ENCODE measurements around the gene CEP41.

CEP41 gene

DNA sequence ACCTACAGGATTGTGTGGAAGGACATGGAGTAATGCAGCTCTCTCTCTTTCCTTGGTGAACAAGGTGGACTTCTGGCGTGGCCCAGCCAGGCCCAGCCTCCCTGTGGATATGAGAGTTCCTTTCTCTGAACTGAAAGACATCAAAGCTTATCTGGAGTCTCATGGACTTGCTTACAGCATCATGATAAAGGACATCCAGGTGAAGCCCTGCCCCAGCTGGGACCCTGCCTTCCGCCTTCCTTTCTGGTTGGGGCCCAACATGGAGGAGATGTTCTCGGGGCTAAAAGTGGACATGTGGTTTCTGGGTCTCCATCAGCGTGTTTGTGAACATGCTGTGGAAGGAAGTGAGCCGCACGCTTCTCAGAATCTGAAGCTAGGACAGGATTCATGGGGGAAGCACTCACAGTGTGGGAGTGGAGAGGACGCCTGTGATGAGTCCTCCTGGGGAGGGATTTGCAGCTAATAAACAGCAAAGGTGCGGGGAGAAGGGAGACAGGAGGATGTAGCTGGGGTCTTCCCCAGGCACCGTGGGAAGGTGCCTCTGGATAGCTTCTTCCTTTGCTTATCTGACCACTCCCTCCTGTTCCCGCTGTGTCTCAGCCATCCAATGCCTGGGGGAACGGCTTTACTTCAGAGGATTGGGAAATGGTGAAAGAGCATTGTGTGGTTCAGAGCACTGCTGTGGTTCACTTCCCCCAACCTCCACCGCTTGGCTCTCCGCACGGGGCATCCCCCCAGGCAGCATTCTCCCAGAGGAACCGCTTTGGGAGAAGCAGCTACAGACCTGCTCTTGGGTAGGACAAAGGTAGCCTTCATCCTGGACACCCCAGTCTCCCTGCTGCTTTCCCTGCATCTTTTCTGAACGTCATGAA, 90.7 kb downstream of the CEP41 start:
- no peak for DNase-seq

DNA sequence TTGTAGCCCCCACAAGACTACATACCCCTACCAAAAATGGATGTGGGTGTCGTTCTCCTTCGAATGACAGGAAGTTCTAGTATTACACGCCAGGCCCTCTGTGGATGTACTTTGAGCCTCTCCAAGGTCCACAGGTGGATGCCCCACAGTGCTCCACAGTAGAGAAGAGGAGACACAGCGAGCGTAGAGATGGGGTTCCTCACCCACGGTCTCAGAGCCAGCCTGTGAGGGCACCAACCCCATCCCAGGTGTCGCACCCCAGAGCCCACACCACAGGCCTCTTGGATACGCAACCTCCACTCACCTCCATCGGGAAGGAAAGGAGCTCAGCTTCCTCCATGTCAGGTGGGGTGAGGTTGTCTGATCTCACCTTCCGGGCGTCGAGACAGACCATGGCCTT, 93.9 kb downstream of the CEP41 start:
- DNase-seq, result no peak

DNA sequence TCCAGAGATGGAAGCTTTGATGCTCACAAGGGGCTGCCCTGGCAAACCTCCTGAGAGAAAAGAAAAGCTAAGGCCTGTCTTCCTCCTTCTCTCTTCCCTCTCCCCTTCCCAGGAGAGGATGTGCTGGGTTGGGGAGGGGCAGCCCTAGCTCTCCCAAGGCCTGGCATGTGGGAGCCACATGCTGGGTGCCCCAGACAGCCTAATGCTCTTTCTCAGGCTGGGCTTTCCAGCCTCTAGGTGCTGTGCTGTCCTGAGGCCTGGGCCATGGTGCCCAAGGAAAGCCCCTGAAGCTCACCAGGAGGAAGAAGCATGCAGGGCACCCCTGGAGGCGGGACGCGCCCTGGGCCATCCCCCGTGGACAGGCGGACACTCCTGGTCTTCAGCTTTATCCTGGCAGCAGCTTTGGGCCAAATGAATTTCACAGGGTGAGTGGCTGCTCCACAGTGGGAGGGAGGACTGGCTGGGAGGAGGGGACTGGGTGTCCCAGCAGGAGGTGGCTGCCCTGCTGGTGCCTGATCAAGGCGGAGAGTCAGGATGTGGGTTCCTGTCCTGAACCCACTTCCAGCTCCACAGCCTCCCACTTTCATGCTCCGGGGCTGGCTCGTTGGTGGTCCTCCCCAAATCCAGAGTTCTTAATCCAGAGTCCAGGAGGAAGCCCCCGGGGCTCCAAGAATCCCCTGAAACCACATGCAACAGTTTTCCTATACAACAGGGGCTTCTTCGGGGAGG, 94.5 kb downstream of the CEP41 start:
- DNase-seq, result peak; percentile 34

GRCh38 chr7:130345725-130346124, 95.1 kb downstream of the CEP41 start:
- DNase-seq, result no peak

DNA sequence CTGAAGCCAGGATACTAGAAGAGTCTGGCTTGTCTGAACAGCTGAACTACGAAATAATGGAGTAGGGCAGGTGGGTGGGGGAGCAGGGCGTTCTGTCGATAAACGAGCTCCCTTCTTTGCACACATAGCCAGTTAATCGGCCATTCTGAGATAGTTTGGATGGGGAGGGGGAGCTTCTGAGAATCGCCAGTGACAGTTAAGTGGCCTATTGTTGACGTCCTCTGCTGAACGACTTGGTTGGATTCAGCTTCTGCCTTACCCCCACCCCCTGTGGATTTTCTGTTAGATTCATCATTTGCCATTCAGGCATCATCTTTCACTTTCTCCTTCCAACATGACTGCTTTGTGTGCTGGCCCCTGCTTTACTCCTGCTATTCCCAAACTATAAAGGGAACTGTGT, 95.7 kb downstream of the CEP41 start:
- peak; percentile 67 for DNase-seq

DNA sequence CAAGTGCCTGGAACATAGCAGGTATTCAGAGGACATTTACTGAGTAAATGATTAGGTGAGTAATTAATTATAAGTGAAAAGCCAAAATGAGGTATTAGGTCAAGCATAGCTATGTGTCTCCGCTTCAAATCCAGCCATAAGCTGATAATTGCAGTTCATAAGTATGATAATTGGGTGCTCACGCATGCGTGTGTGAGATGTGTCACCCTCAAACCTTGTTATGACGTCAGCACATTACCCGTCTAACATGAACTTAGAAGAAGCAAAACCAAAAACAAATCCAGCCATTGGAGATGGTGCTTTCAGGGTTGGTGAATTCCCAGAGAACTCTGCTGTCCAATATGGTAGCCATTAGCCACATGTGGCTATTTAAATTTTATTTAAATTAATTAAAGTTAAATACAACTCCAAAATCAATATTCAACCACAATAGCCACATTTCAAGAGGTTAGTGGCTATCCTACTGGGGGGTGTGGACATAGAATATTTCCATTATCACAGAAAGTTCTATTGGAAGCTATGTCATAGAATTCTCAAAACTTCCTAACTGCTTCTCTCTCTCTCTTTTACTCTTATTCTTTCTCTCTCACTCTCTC, 96.4 kb downstream of the CEP41 start, which contains the start of gene CPA5:
TSS of gene CPA5 (plus strand) at position 546 of the 596 bp plus-strand sequence. CDS start 1,670 bp downstream, outside the sequence.
- DNase-seq, result no peak

Measured in left hindlimb (tissue), 1 donor.